Nephron (organoid): ENCODE results near the gene CD300LB.
"Not testable (repeated sequence)": the region's sequence is repeated elsewhere in the genome, so short reads cannot be mapped to it uniquely, and the experiment has no call there.

Source experiments
- H3K27ac Mint-ChIP-seq, 3 experiments: 2 replicates each; pipeline ENCODE4 v1.8.0; 2020; ENCODE audit warnings: mixed read lengths in 3 of 3, mild to moderate bottlenecking in 2 of 3, moderate library complexity in 1 of 3
- H3K27me3 Mint-ChIP-seq: 2 replicates; pipeline ENCODE4 v1.8.0; 2021; ENCODE audit warnings: low read depth, mild to moderate bottlenecking, moderate library complexity, mixed read lengths
- H3K36me3 Mint-ChIP-seq: 2 replicates; pipeline ENCODE4 v1.8.0; 2020; ENCODE audit warnings: low read depth, mixed read lengths
- H3K4me1 Mint-ChIP-seq: 2 replicates; pipeline ENCODE4 v1.8.0; 2020; ENCODE audit warnings: mixed read lengths
- H3K4me3 Mint-ChIP-seq, 3 experiments: 2 replicates each; pipeline ENCODE4 v1.8.0; 2020; ENCODE audit warnings: mild to moderate bottlenecking in 3 of 3, mixed read lengths in 3 of 3, moderate library complexity in 2 of 3
- H3K9me3 Mint-ChIP-seq: 2 replicates; pipeline ENCODE4 v1.8.0; 2020; ENCODE audit warnings: mixed read lengths
- CTCF ChIP-seq, 3 experiments: fragments of 200-600 bp; sonication (generic); IDR thresholded peaks; one replicate each; pipeline ENCODE4 v1.5.0; 2021; ENCODE audit warnings: antibody characterized with exemption in 3 of 3; ENCODE audit not compliant: unreplicated experiment in 3 of 3

The CD300LB gene

DNA sequence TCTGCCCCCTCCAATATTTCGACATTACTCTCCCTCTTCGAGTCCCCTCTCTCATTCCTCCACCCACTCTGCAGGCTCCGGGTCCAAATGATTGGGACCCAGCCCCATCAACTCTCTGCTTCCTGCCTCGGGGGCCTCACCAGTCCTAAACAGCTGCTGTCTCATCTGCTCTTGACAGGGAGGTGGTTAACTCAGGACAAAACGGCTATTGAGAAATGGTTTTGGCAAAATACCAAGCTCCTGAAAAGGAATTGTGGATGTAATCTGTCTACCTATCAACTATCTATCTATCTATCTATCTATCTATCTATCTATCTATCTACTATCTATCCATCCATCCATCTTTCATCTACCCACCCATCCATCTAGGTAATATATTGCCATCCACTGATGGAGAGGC, 33.9 kb upstream of the CD300LB start:
- Mint-ChIP-seq H3K36me3 (no peaks in the 10 kb centered on the region), H3K9me3 (no peaks in the 10 kb centered on the region), H3K27me3 (peaks cover 34% of the 10 kb centered on the region), H3K4me3 (no peak overlapping the region), H3K4me1 (peaks cover 4% of the 10 kb centered on the region), H3K27ac (no peak overlapping the region)
- TF ChIP-seq CTCF (IDR thresholded peaks at IDR 0.05; ENCODE audit: unreplicated experiment in 3 of 3), result no peak

- no peaks in the 10 kb centered on the region for H3K36me3 Mint-ChIP-seq
- H3K27ac Mint-ChIP-seq, result no peak overlapping the region
- peaks cover 8% of the 10 kb centered on the region for H3K9me3 Mint-ChIP-seq
- H3K4me1 Mint-ChIP-seq, result peaks cover 3% of the 10 kb centered on the region
- peaks cover 40% of the 10 kb centered on the region for H3K27me3 Mint-ChIP-seq
- TF ChIP-seq CTCF (IDR thresholded peaks at IDR 0.05; ENCODE audit: unreplicated experiment in 3 of 3), result no peak
- no peak overlapping the region for H3K4me3 Mint-ChIP-seq
These were observed 32.1 kb upstream of the CD300LB start for GRCh38 chr17:74563358-74563757.

DNA sequence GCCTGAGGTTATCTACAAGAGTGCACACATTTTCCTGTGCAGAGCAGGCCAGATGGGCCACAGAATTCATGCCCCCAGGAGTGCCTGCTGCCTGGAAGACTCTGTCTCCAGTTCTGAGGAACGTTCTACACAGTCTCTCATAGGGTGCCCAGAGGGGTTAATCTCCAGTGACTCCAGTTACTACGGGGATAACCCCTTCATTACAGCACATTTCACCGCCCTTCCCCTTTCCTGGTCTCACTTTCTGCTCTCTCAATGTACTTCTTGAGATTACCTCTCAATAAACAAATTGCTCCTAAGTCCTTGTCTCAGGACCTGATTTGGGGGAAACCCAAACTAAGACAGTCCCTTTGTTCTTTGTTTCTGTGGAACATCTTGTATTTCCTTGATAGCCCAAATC, 30.3 kb upstream of the CD300LB start:
- Mint-ChIP-seq H3K36me3 (no peaks in the 10 kb centered on the region), H3K9me3 (peaks cover 12% of the 10 kb centered on the region), H3K27me3 (peaks cover 48% of the 10 kb centered on the region), H3K4me1 (no peaks in the 10 kb centered on the region), H3K27ac (no peak overlapping the region), H3K4me3 (no peak overlapping the region)
- TF ChIP-seq CTCF (IDR thresholded peaks at IDR 0.05; ENCODE audit: unreplicated experiment in 3 of 3), result no peak

GRCh38 chr17:74558882-74559519, 27.7 kb upstream of the CD300LB start:
- Mint-ChIP-seq H3K4me1 (no peaks in the 10 kb centered on the region), H3K27me3 (peaks cover 49% of the 10 kb centered on the region), H3K27ac (no peak overlapping the region), H3K9me3 (peaks cover 15% of the 10 kb centered on the region), H3K36me3 (no peaks in the 10 kb centered on the region), H3K4me3 (no peak overlapping the region)
- TF ChIP-seq CTCF (IDR thresholded peaks at IDR 0.05; ENCODE audit: unreplicated experiment in 3 of 3), result no peak

GRCh38 chr17:74558402-74558801, 27.1 kb upstream of the CD300LB start:
- Mint-ChIP-seq H3K27me3 (peaks cover 50% of the 10 kb centered on the region), H3K9me3 (peaks cover 15% of the 10 kb centered on the region)
- H3K4me3 Mint-ChIP-seq, H3K36me3 Mint-ChIP-seq, H3K4me1 Mint-ChIP-seq, H3K27ac Mint-ChIP-seq: not testable (repeated sequence)

- Mint-ChIP-seq H3K27me3 (peaks cover 47% of the 10 kb centered on the region), H3K9me3 (peaks cover 15% of the 10 kb centered on the region), H3K4me1 (no peaks in the 10 kb centered on the region), H3K36me3 (no peaks in the 10 kb centered on the region), H3K4me3 (no peak overlapping the region), H3K27ac (no peak overlapping the region)
- TF ChIP-seq CTCF (IDR thresholded peaks at IDR 0.05; ENCODE audit: unreplicated experiment in 3 of 3), result no peak
These were observed 24.2 kb upstream of the CD300LB start for GRCh38 chr17:74555427-74555940.
